HEK293 (cell line): ENCODE results near the gene GASK1B.

Experiments
- CTCF ChIP-seq: fragments of 450-650 bp; formaldehyde crosslinking; IDR thresholded peaks from 2 replicates; pipeline ENCODE4 v1.5.1; 2016; ENCODE audit warnings: missing biosample characterization, missing genetic modification characterization
- KLF1 ChIP-seq: fragments of 450-650 bp; formaldehyde crosslinking; IDR thresholded peaks from 2 replicates; pipeline ENCODE4 v1.5.1; 2016; ENCODE audit warnings: missing biosample characterization, missing genetic modification characterization
- PATZ1 ChIP-seq: fragments of 450-650 bp; formaldehyde crosslinking; IDR thresholded peaks from 2 replicates; pipeline ENCODE4 v1.5.1; 2016; ENCODE audit warnings: missing biosample characterization, missing genetic modification characterization
- PBX3 ChIP-seq: sonication (generic); formaldehyde crosslinking; IDR thresholded peaks from 2 replicates; pipeline ENCODE4 v1.8.1; 2022; ENCODE audit warnings: mild to moderate bottlenecking, moderate library complexity, missing genetic modification reagents
- REST ChIP-seq: fragments of 450-650 bp; formaldehyde crosslinking; IDR thresholded peaks from 2 replicates; pipeline ENCODE4 v1.5.1; 2016; ENCODE audit warnings: missing biosample characterization, missing genetic modification characterization
- YY1 ChIP-seq: fragments of 450-650 bp; formaldehyde crosslinking; IDR thresholded peaks from 2 replicates; pipeline ENCODE4 v1.5.1; 2018; ENCODE audit warnings: missing biosample characterization, missing genetic modification characterization
- ZNF174 ChIP-seq: fragments of 450-650 bp; formaldehyde crosslinking; IDR thresholded peaks from 2 replicates; pipeline ENCODE4 v1.5.0; 2017; ENCODE audit warnings: missing biosample characterization, mild to moderate bottlenecking, missing genetic modification characterization
- ZNF274 ChIP-seq, 2 experiments: fragments of 200-500 bp in 1 of 2; fragments of 450-650 bp in 1 of 2; sonication (Bioruptor generic) in 1 of 2; formaldehyde crosslinking in 1 of 2; IDR thresholded peaks; 2 replicates each; pipeline versions ENCODE4 v1.5.1 to v1.6.1; 2014 to 2016; ENCODE audit warnings: borderline replicate concordance in 1 of 2, inconsistent platforms in 1 of 2, low read length in 1 of 2, missing biosample characterization in 1 of 2, missing genetic modification characterization in 1 of 2
- ZNF398 ChIP-seq: fragments of 450-650 bp; formaldehyde crosslinking; IDR thresholded peaks from 2 replicates; pipeline ENCODE4 v1.5.1; 2017; ENCODE audit warnings: missing biosample characterization, missing genetic modification characterization
- ZNF423 ChIP-seq: fragments of 450-650 bp; formaldehyde crosslinking; IDR thresholded peaks from 2 replicates; pipeline ENCODE4 v1.5.1; 2016; ENCODE audit warnings: missing biosample characterization, missing genetic modification characterization
- ZNF501 ChIP-seq: fragments of 450-650 bp; formaldehyde crosslinking; IDR thresholded peaks from 2 replicates; pipeline ENCODE4 v1.5.1; 2016; ENCODE audit warnings: missing biosample characterization, missing genetic modification characterization
- ZNF626 ChIP-seq: fragments of 450-650 bp; sonication (Bioruptor Pico); formaldehyde crosslinking; IDR thresholded peaks from 2 replicates; pipeline ENCODE4 v1.5.1; 2018; ENCODE audit warnings: missing biosample characterization, missing genetic modification characterization, inconsistent platforms
- ZNF704 ChIP-seq: fragments of 450-650 bp; formaldehyde crosslinking; IDR thresholded peaks from 2 replicates; pipeline ENCODE4 v1.5.1; 2016; ENCODE audit warnings: missing biosample characterization, missing genetic modification characterization

GRCh38 chr4:158131027-158131426 is 41.8 kb downstream of the GASK1B start:
- TF ChIP-seq KLF1 (tag by site-specific recombination) (no peak), CTCF (tag by site-specific recombination) (no peak), PATZ1 (no peak), ZNF274 (IDR thresholded peaks at IDR 0.05; ENCODE audit: low read length) (no peak), ZNF274 (tag by site-specific recombination; IDR thresholded peaks at IDR 0.05; ENCODE audit: borderline replicate concordance) (no peak), ZNF423 (tag by site-specific recombination) (no peak), ZNF626 (tag by site-specific recombination) (no peak), YY1 (tag by site-specific recombination) (no peak), ZNF704 (tag by site-specific recombination) (no peak), PBX3 (CRISPR knock-in tag) (no peak), ZNF398 (tag by site-specific recombination) (no peak), ZNF174 (tag by site-specific recombination) (no peak), REST (tag by site-specific recombination) (no peak), ZNF501 (no peak)
